Spleen (tissue), 11 donors: Measurements from ENCODE around the gene CCDC73. TPM values are rescaled to one million over a fixed set of nuclear protein-coding genes. Genes with fewer than 3 reads are reported as not detected.

Experiments
- DNase-seq: peaks from one replicate; pipeline ENCODE4 v3.0.0-alpha.2; 2020
- H3K27ac ChIP-seq, 8 donors: fragments of 200-600 bp; sonication (generic) in 7 of 8; 1 replicate in 4 of 8; 2 replicates in 4 of 8; pipeline versions ENCODE4 v1.5.0 to v1.8.0; 2016 to 2021; ENCODE audit warnings: inconsistent platforms in 4 of 8, mild to moderate bottlenecking in 4 of 8, moderate library complexity in 1 of 8
- H3K27me3 ChIP-seq, 7 donors: fragments of 200-600 bp; sonication (generic) in 6 of 7; replicated peaks in 1 of 7; 1 replicate in 4 of 7; 2 replicates in 3 of 7; pipeline versions ENCODE4 v1.5.0 to v1.8.0; 2016 to 2021; ENCODE audit warnings: inconsistent platforms in 3 of 7, mild to moderate bottlenecking in 1 of 7
- H3K36me3 ChIP-seq, 6 donors: fragments of 200-600 bp; sonication (generic) in 5 of 6; 1 replicate in 4 of 6; 2 replicates in 2 of 6; pipeline versions ENCODE4 v1.5.0 to v1.8.0; 2016 to 2021; ENCODE audit warnings: inconsistent platforms in 2 of 6
- H3K4me1 ChIP-seq, 6 donors: fragments of 200-600 bp; sonication (generic) in 5 of 6; 1 replicate in 3 of 6; 2 replicates in 3 of 6; pipeline versions ENCODE4 v1.5.0 to v1.8.0; 2016 to 2021; ENCODE audit warnings: inconsistent platforms in 3 of 6
- H3K4me3 ChIP-seq, 8 donors: fragments of 200-600 bp; sonication (generic) in 7 of 8; 1 replicate in 4 of 8; 2 replicates in 4 of 8; pipeline versions ENCODE4 v1.5.0 to v1.8.0; 2016 to 2021; ENCODE audit warnings: inconsistent platforms in 4 of 8, mild to moderate bottlenecking in 4 of 8, moderate library complexity in 2 of 8
- H3K9me3 ChIP-seq, 8 donors: fragments of 200-600 bp; sonication (generic) in 7 of 8; 1 replicate in 4 of 8; 2 replicates in 4 of 8; pipeline versions ENCODE4 v1.5.0 to v1.8.0; 2016 to 2021; ENCODE audit warnings: inconsistent platforms in 4 of 8
- POLR2A ChIP-seq, 3 donors: fragments of 450-650 bp; IDR thresholded peaks; one replicate each; pipeline ENCODE4 v1.5.1; 2017; ENCODE audit warnings: antibody characterized with exemption in 3 of 3, mild to moderate bottlenecking in 1 of 3
- POLR2AphosphoS5 ChIP-seq, 3 donors: sonication (generic); formaldehyde crosslinking; IDR thresholded peaks; one replicate each; pipeline ENCODE4 v1.5.1; 2017; ENCODE audit warnings: antibody characterized with exemption in 3 of 3
- WGBS, 5 donors: extraction: QIAGEN DNeasy Blood & Tissue Kit in 3 of 5; methylation state at CpG; one replicate each; pipeline versions ENCODE4 v1.1.5 to v1.1.7; 2013 to 2018; 5-methylcytosine and 5-hydroxymethylcytosine counted together
- intact Hi-C: fragments of 100-400 bp; cut with DNase I; formaldehyde crosslinking; loops from one replicate; pipeline ENCODE4 v1.15.0; 2023; ENCODE audit warnings: low total_unique reads
- polyA plus RNA-seq, 3 donors: library from polyadenylated mRNA; stranded (reverse); fragments of 200-250 nt; gene quantifications; one replicate each; pipeline ENCODE4 v1.2.1, GENCODE V29; 2013
- total RNA-seq, 7 donors: library from RNA; depleted of rRNA in 3 of 7; stranded (reverse); fragments of >200 nt in 3 of 7; fragmentation: NEBNext Ultra II Directional in 4 of 7; extraction: Animal tissue kit (Norgen Biotek cat#: 25700) in 4 of 7; gene quantifications; one replicate each; pipeline versions ENCODE4 v1.1.0 to v1.2.1, GENCODE V29; 2016 to 2021
- TF ChIP-seq, protein P1 (sequence below), 11 experiments: fragments of 200-600 bp in 7 of 11; fragments of 450-650 bp in 4 of 11; sonication (generic) in 4 of 11; IDR thresholded peaks in 8 of 11; conservative IDR thresholded peaks in 3 of 11; 1 replicate in 7 of 11; 2 replicates in 4 of 11; pipeline versions ENCODE4 v1.4.0 to v1.8.0; 2016 to 2021; ENCODE audit warnings: antibody characterized with exemption in 11 of 11, inconsistent platforms in 4 of 11, mild to moderate bottlenecking in 1 of 11
- donor health status: healthy with polysubstance abuse.
- donor health status: DM: no; HTN: no; CAD: no; lungs with moderate emphysema.
- donor health status: DM: no; HTN: no; CAD: no.
- donor health status: Bipolar disorder and iron deficiency.
- donor health status: healthy.
- donor health status: DM: no; HTN: no; CAD: no.
- donor health status: DM: yes; HTN: yes; CAD: no.

The CCDC73 gene
- total and polyA plus RNA-seq, 10 donors, result 0.16 to 2.1 (median 0.51) TPM; not detected in 1

DNA sequence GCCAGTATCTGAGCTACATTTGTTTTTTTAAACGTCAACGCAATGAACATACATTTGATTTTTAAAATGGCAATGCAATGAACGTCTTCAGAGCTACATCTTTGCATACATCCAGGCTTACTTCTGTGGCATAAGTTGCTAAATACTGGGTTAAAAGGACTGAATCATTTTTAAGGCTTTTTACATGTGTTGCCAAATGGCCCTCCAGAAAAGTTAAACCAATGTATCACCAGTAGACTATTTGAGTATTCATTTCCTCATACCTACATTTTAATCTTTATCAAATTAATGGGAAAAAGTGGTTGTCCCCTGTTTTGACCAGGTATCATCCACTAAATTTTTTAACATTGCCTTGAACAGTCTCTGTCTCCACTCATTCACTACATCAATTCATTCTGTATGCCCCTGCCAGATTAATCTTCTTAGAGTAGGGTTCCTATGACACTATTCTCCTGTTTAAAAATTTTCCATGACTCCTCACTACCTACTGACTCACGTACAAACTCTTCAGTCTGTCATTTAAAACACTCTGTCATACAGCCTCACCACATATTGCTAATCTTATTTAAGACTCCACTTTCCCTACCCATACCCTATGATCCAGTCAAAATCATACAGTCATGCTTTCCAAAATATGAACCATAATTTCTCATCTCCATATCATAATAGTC is 22.9 kb upstream of the CCDC73 start:
- Histone ChIP-seq H3K4me1 (peaks cover 0 to 10% (median 2%) of the 10 kb centered on the region in 6 donors), H3K36me3 (no peaks in the 10 kb centered on the region), H3K9me3 (no peaks in the 10 kb centered on the region), H3K4me3 (no peak overlapping the region), H3K27me3 (no peaks in the 10 kb centered on the region), H3K27ac (no peak overlapping the region)
- 84 to 92% (median 88%) methylated on average over 4 of the region's 4 CpGs for WGBS, 5 donors
- DNase-seq, result no peak
- TF ChIP-seq, protein P1, sequence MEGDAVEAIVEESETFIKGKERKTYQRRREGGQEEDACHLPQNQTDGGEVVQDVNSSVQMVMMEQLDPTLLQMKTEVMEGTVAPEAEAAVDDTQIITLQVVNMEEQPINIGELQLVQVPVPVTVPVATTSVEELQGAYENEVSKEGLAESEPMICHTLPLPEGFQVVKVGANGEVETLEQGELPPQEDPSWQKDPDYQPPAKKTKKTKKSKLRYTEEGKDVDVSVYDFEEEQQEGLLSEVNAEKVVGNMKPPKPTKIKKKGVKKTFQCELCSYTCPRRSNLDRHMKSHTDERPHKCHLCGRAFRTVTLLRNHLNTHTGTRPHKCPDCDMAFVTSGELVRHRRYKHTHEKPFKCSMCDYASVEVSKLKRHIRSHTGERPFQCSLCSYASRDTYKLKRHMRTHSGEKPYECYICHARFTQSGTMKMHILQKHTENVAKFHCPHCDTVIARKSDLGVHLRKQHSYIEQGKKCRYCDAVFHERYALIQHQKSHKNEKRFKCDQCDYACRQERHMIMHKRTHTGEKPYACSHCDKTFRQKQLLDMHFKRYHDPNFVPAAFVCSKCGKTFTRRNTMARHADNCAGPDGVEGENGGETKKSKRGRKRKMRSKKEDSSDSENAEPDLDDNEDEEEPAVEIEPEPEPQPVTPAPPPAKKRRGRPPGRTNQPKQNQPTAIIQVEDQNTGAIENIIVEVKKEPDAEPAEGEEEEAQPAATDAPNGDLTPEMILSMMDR (IDR thresholded peaks at IDR 0.05 in 8 of 11, conservative IDR thresholded peaks at IDR 0.05 in 3 of 11), result no peak
- TF ChIP-seq POLR2A (IDR thresholded peaks at IDR 0.05) (no peak), POLR2AphosphoS5 (IDR thresholded peaks at IDR 0.05) (no peak)
- intact Hi-C loops, result no loop called here

DNA sequence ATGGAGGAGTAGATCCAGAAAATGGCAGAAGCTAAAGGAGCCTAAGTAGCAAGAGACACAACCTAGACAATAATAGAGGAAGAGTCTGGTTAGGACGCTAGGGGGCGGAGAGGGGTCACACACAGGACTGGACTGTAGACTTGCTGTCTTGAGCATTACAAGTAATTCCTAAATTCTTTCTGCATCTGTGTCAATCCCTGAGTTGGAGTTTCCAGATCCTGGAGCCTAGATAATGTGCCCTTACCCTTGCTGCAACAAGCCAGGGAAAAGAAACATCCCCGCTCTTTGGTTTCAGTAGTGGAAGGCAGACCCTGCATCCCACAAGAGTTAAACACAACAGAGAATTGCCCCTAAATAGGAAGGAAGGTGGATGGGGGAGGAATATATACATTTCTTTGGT is 14.9 kb upstream of the CCDC73 start:
- no peak overlapping the region for H3K27ac ChIP-seq
- H3K27me3 ChIP-seq, result no peaks in the 10 kb centered on the region
- no peaks in the 10 kb centered on the region for H3K4me1 ChIP-seq
- H3K36me3 ChIP-seq, result no peaks in the 10 kb centered on the region
- intact Hi-C loops, result no loop called here
- WGBS, 5 donors, result 21 to 33% (median 31%) methylated on average over 3 of the region's 3 CpGs
- TF ChIP-seq POLR2A (IDR thresholded peaks at IDR 0.05), result no peak
- no peak for TF ChIP-seq POLR2AphosphoS5 (IDR thresholded peaks at IDR 0.05)
- TF ChIP-seq, protein P1 (IDR thresholded peaks at IDR 0.05 in 8 of 11, conservative IDR thresholded peaks at IDR 0.05 in 3 of 11), result peak in 10 of 11 experiments; percentile 22 to 69 (median 58)
- no peak overlapping the region for H3K4me3 ChIP-seq
- peak; percentile 79 for DNase-seq
- H3K9me3 ChIP-seq, result no peaks in the 10 kb centered on the region

DNA sequence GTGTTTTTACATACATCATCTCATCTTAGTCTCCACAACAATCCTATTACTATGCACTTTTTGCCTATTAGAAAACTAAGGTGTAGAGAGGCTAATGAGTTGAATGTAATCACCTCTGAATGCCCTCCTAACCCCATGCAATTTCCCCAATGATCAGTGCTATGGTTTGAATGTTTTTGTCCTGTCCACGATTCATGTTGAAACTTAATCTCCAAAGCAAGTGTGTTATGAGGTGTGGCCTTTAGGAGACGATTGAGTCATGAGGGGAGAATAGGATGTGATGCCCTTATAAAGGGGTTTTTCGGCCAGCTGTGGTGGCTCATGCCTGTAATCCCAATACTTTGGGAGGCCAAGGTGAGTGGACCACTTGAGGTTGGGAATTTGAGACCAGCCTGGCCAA is 2.0 kb upstream of the CCDC73 start:
- Histone ChIP-seq H3K27ac (no peak overlapping the region), H3K4me3 (no peak overlapping the region), H3K27me3 (no peaks in the 10 kb centered on the region), H3K9me3 (no peaks in the 10 kb centered on the region), H3K4me1 (peaks cover 0 to 11% (median 7%) of the 10 kb centered on the region in 6 donors), H3K36me3 (no peaks in the 10 kb centered on the region)
- intact Hi-C loops, result no loop called here
- 78 to 92% (median 82%) methylated on average over 3 of the region's 3 CpGs for WGBS, 5 donors
- DNase-seq, result no peak
- TF ChIP-seq POLR2AphosphoS5 (IDR thresholded peaks at IDR 0.05), result no peak
- TF ChIP-seq, protein P1 (IDR thresholded peaks at IDR 0.05 in 8 of 11, conservative IDR thresholded peaks at IDR 0.05 in 3 of 11), result no peak
- no peak for TF ChIP-seq POLR2A (IDR thresholded peaks at IDR 0.05)

DNA sequence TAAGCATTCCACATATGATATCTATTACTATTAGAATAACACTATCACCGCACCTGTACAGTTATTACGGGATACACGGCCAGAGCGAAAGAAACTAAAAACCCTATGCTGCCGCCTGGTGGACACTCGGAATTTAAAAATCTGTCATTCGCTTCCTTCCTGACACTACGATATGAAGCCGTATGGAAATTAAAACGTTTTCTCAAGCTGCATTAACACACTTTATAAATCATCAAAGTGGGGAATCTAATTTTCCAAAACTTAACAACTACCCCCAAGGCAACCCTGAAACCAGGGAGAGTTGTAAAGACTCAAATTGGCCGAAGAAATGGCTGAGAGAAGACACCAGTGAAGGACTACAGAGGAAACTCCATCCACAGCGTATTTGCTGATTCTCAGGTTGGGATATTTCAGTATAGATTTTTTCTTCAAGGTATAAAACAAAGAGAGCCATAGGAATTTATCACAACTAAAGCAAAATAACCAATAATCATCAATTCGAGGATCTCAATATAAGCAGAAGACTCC is 1.4 kb downstream of the CCDC73 start:
- Histone ChIP-seq H3K27me3 (no peaks in the 10 kb centered on the region), H3K4me3 (peak overlapping the region in 4 of 8 donors; percentile 2 to 43 (median 10)), H3K9me3 (no peaks in the 10 kb centered on the region), H3K36me3 (no peaks in the 10 kb centered on the region), H3K27ac (no peak overlapping the region), H3K4me1 (peaks cover 0 to 11% (median 7%) of the 10 kb centered on the region in 6 donors)
- no peak for DNase-seq
- TF ChIP-seq, protein P1 (IDR thresholded peaks at IDR 0.05 in 8 of 11, conservative IDR thresholded peaks at IDR 0.05 in 3 of 11), result peak; percentile 29 to 77 (median 55)
- no peak for TF ChIP-seq POLR2AphosphoS5 (IDR thresholded peaks at IDR 0.05)
- no peak for TF ChIP-seq POLR2A (IDR thresholded peaks at IDR 0.05)
- intact Hi-C loops, result loop anchor here (5.0 kb wide), 1 partner anchor 471 kb away; no protein-coding TSS in a partner anchor
- 16 to 18% (median 17%) methylated on average over 13 of the region's 13 CpGs for WGBS, 5 donors
